Tongue (tissue), 2 donors: ENCODE measurements around the gene ARID5A. TPM values are rescaled to one million over a fixed set of nuclear protein-coding genes. Genes with fewer than 3 reads are reported as not detected.
"Not testable (repeated sequence)": the region's sequence is repeated elsewhere in the genome, so short reads cannot be mapped to it uniquely, and the experiment has no call there.

Experiments
- DNase-seq: peaks from one replicate; pipeline ENCODE4 v3.0.0-alpha.2; 2015
- total RNA-seq: library from RNA; depleted of rRNA; stranded (reverse); fragments of >200 nt; gene quantifications from one replicate; pipeline ENCODE4 v1.2.3, GENCODE V29; 2014

Gene ARID5A
- total RNA-seq, 1 donor from 2014 or later = 21.1 TPM

DNA sequence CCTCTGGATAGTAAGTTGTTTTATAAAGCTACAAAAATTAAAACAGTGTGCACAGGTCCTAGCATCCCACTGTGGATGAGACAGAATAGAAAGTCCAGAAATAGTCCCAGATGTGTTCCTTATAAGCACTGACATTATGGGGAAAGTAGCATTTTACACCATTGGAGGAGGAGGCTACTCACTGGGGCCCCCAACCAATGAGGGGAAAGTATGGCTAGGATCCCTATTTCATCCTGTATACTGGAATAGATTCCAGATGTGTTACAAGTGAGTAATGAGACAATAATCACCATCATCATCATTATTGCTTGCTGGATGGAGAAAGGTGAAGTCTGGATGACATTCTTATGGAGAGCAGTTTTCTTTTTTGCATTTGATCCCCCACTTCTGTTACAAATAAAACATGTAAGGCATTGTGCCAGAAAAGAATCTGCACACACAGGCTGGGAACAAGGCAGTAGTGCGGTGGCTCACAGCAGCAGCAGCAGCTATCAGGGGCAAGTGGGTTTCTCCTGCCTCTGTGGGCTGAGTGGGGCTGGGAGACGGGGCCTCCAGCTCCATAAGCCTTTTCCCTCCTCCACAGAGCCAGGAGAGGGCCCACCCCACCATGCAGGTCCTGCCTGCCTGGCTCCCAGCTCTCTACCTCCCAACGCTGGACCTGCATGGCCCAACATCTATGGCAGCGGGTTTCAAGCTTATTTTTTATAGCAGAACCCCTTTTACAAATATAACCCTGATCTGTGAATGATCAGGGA, 5.0 kb downstream of the ARID5A start:
- peak; percentile 50 for DNase-seq

DNA sequence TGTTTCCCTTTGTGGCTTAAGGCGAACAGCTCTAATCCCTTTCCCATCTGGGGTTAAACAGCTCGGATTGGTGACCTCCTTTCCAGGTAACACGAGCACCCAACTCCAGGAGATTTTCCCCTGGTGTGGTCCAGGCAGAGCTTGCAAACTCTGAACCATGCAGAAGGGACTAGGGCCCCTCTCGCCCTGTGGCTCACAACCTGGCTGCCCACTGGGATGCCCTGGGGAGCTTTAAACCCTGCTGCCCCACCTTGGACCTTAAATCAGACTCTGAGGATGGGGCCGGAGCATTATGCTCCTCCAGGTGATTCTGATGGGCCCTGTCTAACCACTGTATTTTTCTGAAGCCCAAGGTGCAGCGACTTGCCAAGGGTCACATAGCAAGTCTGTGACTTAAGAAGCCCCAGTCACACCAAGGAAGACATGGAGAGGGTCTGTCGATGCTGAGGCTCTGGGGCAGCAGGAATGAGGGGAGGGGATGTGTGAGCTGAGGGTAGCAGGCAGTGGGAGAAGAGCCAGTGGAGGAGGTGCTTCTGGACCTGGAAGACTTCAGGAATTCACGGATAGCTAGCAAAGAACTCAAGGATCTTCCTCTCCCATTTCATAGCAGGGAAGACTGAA, 5.9 kb downstream of the ARID5A start:
- no peak for DNase-seq

DNA sequence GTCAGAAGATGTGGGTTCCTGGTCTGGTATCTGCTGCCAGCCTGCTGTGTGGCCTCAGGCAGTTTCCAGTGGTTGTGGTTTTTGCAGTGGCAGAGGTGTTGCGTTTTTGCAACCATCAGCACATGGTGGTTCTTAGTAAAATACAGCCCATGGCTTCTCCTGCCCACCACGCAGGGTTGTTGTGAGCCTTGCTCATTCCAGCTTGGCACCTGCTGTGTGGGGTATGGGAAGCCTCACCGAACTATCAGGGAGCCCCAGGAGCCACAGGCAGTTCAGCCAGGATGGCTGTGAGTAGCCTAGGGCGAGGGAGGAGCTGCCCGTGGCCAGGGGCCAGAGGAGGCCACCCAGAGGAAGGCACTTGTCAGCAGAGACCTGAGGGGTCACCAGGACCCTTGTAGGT, 9.8 kb downstream of the ARID5A start:
- no peak for DNase-seq

DNA sequence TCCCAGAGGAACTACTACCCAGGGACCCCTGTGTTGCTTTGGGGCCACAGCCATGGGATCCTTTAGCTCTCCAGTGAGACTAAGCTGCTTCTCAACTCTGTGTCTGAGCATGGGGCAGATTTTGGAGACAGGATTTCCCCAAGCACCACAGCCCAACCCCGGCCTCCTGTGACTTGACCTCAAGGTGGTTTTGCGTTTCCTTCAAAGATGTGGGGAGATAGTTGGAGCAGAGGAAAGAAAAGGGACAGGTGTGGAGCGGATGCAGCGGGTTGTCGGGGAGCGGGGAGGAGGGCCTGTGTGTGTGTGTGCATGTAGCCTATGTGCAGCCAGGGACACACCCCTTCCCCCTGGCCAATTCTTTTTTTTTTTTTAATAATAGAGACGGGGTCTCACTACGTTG, 10.2 kb downstream of the ARID5A start:
- no peak for DNase-seq

DNA sequence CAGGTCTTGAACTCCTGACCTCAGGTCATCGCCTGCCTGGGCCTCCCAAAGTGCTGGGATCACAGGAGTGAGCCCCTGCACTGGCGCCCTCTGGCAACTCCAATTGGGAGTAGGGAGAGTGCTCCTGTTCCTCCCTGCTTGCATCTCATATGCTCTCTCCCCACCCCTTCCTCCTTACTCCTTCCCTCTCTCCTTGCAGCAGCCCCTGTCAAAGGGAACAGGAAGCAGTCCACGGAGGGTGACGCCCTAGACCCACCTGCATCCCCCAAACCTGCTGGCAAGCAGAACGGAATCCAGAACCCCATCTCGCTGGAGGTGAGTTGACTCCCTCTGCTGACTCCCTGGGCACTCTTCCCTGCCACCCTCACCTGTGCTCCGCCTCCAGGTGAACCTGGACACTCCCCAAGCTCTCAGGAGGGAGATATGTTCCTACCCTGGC, 10.7 kb downstream of the ARID5A start:
- no peak for DNase-seq

DNA sequence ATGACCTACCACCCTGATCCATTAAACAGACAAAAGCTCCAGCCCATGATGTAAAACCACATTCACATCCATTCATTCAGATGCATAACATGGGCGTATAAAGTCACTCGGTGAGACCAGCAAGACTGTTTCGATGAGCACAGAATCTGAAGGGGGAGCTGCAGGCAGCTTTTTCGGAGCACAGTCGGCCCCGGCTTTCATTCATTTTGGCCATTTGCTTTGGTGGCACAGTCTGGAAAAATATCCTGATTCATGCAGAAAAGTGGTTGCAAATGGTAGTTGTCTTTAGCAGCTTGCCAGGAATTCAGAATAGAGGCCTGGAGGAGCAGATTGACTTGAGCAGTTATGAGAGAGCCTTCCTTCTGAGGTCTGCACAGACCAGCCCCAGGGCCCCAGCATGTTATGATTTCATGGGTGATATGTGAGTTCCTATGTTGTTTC, 11.2 kb downstream of the ARID5A start:
- peak; percentile 54 for DNase-seq

DNA sequence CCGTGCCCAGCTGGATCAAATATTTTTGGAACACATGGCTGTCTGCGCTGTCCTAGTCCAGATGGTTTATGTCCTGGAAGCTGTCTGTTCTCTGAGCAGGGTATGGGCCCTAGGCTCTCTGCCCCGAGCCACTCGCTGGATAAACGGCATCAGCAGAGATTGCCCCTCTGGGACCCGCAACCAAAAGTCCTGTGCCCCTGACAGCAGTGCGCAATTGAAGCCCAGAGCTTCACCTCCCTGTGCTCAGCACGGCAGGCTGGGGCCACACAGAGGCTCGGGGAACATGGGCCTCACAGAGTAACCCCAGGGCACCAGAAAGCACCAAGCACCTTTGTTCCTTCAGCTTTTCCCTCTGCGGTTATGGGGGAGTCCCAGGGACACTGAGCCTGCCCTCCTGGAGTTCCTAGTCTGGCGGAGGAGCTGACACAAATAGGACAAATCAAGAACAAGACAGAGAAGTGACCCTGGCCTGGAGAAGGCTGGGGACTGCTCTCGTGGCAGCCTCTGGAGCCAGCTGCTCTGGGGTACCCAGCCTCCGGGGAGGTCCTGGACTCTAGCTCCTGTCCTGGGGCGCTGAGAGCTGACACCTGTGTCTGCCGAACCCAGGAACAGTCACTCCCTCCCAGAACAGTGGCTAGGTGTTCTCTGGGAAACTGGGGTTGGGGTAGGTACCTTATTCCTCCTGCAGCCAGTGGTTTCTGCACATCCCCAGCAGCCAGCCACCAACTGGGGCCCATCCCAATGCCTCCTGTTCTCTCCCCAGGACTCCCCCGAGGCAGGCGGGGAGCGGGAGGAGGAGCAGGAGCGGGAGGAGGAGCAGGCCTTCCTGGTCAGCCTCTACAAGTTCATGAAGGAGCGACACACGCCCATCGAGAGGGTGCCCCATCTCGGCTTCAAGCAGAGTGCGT, 12.3 kb downstream of the ARID5A start:
- no peak for DNase-seq

DNA sequence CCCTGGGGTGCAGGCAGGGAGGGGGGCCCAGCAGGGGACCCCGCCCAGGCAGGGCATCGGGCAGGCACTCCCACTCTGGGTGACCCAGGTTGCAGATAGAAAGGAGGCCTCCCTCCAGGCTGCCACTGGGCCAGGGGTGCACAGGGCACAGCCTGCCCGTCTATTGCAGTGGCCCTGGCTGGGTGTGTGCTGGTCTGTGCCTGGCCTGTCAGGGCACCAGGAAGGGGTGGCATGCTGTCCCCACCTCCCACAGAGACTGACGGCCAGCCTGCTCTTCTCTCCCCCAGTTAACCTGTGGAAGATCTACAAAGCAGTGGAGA, 12.9 kb downstream of the ARID5A start:
- DNase-seq = no peak

DNA sequence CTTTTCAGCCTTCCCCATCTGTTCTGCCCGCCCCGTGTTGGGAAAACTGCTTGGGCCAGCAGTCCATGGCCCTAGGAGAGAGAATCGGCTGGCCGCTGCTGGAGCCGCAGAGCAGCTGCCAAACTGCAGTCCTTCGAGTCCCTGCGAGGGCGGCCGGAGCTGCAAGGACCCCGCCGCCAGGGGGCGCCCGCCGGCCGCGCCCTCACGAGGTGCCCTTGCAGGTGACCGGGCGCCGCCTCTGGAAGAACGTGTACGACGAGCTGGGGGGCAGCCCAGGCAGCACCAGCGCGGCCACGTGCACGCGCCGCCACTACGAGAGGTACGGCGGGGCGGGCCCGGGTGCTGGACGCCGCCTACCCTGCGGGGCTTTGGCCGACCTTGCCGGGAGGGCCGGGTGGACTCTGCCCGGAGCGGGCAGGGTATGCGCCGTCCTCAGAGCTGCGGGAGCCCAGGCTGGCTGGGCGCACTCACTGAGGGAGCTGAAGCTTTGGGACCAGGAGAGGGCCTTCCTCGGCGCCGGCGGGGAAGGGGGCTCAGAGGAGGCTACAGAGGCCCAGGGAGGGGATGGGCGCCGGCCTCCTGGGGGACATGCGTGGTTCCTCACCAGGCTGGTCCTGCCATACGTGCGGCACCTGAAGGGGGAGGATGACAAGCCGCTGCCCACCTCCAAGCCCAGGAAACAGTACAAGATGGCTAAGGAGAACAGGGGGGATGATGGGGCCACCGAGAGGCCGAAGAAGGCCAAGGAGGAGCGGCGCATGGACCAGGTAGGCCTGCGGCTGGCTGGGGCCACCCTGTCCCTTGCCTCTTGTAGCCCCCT, 13.6 kb downstream of the ARID5A start:
- DNase-seq = no peak

DNA sequence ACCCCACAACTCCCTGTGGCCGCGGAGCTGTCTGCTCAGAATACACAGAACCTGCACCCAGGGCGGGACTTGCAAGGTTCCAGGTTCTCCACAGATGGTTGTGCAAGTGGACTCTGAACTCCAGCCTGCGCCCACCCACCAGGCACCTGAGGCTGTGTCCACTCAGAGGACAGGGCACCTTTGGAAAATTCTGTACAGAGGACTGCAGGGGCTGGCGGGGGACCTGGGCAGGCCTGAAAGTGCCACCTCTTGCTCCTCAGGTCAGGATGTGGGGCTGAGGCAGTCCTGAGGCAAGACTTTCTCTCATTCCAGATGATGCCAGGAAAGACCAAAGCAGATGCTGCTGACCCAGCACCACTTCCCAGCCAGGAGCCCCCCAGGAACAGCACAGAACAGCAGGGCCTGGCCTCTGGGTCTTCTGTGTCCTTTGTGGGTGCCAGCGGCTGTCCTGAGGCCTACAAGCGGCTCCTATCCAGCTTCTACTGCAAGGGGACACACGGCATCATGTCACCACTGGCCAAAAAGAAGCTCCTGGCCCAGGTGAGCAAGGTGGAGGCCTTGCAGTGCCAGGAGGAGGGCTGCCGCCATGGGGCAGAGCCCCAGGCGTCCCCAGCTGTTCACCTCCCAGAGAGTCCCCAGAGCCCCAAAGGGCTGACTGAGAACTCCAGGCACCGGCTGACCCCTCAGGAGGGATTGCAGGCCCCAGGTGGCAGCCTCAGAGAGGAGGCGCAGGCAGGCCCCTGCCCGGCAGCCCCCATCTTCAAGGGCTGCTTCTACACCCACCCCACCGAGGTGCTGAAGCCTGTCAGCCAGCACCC, 14.4 kb downstream of the ARID5A start:
- DNase-seq = no peak

DNA sequence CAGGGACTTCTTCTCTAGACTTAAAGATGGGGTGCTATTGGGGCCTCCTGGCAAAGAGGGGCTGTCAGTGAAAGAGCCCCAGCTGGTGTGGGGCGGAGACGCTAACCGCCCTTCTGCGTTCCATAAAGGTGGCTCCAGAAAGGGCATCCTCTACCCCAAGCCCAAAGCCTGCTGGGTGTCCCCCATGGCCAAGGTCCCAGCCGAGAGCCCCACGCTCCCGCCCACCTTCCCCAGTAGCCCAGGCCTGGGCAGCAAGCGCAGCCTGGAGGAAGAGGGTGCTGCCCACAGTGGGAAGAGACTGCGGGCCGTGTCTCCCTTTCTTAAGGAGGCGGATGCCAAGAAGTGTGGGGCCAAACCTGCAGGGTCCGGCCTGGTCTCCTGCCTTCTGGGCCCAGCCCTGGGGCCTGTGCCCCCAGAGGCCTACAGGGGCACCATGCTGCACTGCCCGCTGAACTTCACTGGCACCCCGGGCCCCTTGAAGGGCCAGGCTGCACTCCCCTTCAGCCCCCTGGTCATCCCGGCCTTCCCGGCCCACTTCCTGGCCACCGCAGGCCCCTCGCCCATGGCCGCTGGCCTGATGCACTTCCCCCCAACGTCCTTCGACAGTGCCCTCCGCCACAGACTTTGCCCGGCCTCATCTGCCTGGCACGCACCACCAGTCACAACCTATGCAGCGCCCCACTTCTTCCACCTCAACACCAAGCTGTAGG, 15.2 kb downstream of the ARID5A start:
- DNase-seq = no peak

DNA sequence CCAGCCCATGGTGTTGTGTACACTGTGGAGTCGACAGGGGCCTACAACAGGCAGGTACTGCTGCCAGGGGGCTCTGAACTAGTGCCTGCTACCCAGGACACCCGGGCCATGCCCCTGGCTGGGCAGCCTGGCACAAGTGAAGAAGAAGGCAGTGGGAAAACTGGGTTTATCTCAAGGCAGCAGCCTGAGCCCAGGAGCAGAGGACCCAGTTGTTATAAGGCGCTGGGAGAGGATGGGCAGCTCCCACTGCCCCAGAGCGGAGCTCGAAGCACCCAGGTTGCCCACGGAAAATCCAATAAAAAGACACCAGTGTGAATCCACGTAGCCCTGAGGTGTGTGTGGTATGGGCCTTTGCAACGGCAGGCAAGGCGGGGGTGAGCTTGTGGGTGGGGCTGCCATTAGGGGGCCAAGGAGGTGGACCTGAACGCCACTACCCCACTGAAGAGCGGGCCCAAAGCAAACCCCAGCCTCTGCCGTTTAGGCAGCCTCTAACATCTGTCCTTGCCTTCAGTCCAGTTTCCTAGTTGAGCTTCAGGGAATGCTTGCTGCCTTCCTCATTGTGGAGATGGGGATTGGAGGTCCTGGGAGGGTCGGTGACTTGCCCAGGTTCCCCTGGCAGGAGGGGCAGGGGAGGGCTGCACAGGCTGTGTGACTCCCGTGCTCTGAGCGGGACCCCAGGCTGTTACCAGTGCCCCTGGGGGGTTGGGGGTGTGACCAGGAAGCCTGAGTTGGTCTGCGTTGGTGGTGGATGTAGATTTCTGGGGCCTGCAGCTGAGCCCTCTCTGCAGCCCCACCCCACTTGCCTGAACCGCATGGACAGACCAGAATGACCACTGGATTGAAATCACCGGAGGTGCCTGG, 16.0 kb downstream of the ARID5A start:
- no peak for DNase-seq

DNA sequence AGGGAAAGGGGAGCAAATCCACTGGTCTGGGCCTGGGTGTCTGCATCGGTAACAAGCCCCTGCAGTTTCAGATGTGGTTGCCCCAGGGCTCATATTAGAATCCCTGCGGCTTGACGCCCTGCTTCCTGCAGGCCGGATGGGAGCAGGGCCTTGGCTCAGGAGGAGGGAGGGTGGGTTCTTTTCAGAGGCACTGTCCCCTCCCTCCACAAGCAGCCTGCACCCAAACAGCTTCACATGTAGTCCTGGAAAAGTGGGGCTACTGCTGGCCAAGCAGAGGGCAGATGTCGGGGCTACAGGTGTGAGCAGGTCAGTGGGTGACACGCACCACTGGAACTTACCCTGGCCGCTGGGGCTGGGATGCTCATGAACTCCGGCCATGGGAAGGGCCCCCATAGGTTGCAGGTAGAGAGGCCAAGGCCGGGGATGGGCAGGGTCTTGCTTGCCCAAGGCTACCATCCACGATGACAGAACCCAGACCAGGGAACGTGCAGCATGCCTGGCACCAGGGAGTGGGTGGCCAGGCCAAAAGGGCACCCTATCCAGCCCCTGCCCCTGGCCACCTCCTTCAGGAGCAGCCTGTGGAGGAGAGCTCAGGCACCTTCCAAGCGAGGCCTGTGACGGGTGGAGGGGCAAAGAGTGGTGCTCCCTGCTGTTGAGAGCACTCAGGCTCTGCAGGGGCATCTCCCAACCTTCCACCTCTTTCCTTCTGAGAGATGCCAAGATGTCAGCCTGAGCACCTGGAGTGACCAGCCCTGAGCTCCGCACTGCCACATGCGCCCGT, 16.8 kb downstream of the ARID5A start:
- DNase-seq = no peak

DNA sequence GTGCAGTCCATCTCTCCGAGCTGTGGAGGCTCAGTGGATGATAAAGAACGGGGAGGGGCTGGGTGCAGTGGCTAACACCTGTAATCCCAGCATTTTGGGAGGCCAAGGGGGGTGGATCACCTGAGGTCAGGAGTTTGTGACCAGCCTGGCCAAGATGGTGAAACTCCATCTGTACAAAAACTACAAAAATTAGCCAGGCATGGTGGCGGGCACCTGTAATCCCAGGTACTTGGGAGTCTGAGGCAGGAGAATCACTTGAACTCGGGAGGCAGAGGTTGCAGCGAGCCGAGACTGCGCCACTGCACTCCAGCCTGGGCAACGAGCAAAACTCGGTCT, 17.4 kb downstream of the ARID5A start:
- DNase-seq = not testable (repeated sequence)

DNA sequence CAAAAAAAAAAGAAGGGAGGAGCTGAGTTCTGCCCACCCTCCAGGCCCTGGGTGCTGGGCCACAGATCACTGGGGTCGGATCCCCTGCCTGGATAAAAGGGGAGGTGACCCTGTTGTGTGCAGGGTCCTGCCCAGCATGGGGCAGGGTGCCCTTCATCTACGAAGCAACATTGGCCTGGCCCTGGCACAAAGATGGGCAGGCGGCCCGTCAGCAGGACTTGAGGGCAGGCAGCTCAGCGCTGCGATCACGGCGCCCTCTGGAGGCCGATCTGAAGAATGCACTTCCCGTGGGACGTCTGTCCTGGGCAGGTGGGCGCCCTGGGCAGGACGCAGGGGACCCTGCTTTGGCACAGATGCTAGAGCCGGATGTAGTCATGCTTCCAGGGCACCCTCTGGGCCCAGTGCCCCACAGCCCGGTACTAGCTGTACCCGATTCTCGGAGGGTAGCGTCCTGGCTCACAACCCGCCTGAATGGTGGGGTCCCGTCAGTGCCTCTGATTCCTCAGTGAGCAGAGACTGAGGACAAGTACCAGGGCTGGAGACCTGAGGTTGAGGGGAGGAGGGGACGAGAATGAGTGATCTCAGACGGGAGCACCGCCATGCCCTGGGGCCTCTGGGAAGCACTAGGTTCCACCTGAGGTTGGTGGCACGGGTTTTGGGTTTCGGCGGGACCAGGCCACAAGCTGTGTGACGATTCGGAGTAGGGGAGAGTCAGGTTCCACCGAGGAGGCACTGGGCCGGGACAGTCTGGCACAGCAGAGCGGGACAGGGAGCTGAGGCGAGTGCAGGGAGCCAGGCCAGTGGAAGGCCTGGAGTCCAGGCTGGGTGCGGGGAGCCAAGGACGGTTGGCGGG, 18.0 kb downstream of the ARID5A start:
- peak; percentile 75 for DNase-seq

DNA sequence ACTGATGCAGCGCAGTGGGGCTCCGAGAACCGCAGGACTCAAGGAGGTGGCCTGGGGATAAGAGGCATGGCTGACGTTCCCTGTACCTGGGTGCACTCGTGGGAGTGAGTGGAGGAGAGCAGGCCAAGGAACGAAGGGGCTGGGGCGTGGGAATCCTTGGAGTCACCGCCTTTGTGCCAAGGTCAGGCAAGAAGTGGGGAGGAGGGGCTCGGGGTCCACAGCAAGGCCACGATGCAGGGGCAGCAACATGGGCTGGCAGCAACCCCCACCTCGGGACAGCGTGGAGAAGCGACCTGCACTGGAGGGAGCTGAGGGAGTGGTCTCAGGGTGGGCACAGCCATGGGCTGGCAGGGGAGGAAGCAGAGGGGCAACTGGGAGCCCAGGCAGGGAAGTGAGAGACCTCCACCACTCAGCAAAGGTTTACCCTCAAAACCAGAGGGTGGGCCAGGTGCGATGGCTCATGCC, 18.6 kb downstream of the ARID5A start:
- no peak for DNase-seq

DNA sequence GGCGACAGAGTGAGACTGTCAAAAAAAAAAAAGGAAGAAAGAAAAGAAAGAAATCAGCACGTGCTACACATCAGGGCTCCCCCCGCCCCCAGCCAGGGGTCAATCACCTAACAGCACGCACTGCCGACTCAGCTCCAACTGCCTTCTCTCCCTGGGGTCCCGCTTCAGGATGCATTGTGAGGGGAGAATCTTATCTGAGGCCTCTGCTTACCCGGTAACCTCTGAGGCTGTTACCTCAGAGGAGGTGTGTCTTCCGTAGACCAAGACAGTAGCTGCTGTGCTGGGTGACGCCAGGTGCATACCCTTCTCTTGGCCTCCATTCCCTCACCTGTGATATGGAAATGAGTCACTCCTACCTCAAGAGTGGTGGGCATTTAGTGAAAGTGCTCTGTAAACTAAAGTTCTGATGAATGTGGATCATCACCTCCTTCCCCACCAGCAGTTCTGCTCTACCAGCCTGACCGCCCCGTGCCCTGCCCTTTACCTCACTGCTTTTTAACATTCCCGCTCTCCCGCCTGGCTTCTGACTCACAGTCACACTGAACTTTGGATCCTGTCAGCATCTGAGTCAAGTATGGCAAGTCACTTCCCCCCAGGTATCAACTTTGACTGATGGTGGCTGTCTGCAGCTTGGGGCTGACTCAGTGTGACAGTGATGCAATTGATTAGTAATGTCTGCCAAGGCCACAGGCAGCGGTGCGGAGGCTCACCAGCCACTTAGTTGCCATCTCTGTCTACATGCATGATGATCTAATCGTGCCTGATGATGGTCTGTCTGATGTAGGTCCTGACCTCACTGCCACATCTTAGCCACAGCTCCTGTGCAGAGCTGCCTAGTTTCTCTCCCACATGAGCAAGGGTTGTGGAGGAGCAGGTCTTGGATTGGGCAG, 20.1 kb downstream of the ARID5A start:
- DNase-seq = no peak
